SK-N-SH treated with all-trans-retinoic acid at 6 μM for 48 hours (cell line): Measurements from ENCODE around the gene SMIM31.

ENCODE experiments used
- ATAC-seq: fragments of 200-7000 bp; cut with Tn5 transposase; 3 replicates; pipeline ENCODE4 v1.9.1; 2020; ENCODE audit warnings: mild to moderate bottlenecking, moderate library complexity
- ARNTL ChIP-seq: fragments of 450-650 bp; formaldehyde crosslinking; IDR thresholded peaks from 2 replicates; pipeline ENCODE4 v1.5.0; 2020; ENCODE audit warnings: low read depth, mild to moderate bottlenecking, moderate library complexity, borderline replicate concordance
- BACH2 ChIP-seq: fragments of 250-450 bp; sonication (Bioruptor Pico); IDR thresholded peaks from 2 replicates; pipeline ENCODE4 v1.9.0; 2021; ENCODE audit warnings: mild to moderate bottlenecking, borderline replicate concordance
- CSDC2 ChIP-seq: fragments of 250-450 bp; sonication (Bioruptor Pico); IDR thresholded peaks from 2 replicates; pipeline ENCODE4 v1.5.0; 2020; ENCODE audit warnings: mild to moderate bottlenecking, moderate library complexity
- GLIS3 ChIP-seq: fragments of 250-450 bp; sonication (Bioruptor Pico); IDR thresholded peaks from 2 replicates; pipeline ENCODE4 v1.5.0; 2020; ENCODE audit warnings: mild to moderate bottlenecking, moderate library complexity
- ISL1 ChIP-seq: fragments of 250-450 bp; sonication (Bioruptor Pico); IDR thresholded peaks from 2 replicates; pipeline ENCODE4 v2.1.2; 2022; ENCODE audit warnings: mild to moderate bottlenecking, moderate library complexity
- OSR1 ChIP-seq: fragments of 250-450 bp; sonication (Bioruptor Pico); IDR thresholded peaks from 2 replicates; pipeline ENCODE4 v1.8.0; 2022; ENCODE audit warnings: moderate library complexity, mild to moderate bottlenecking, inconsistent platforms
- PPARA ChIP-seq: fragments of 250-450 bp; sonication (Bioruptor Pico); IDR thresholded peaks from 2 replicates; pipeline ENCODE4 v1.5.0; 2020; ENCODE audit warnings: mild to moderate bottlenecking, borderline replicate concordance
- SNAI2 ChIP-seq: fragments of 250-450 bp; sonication (Bioruptor Pico); IDR thresholded peaks from 2 replicates; pipeline ENCODE4 v1.5.0; 2020; ENCODE audit warnings: mild to moderate bottlenecking, moderate library complexity
- TCF4 ChIP-seq: fragments of 250-450 bp; sonication (Bioruptor Pico); IDR thresholded peaks from 2 replicates; pipeline ENCODE4 v1.8.0; 2021; ENCODE audit warnings: mild to moderate bottlenecking, moderate library complexity, borderline replicate concordance
- TOX ChIP-seq: fragments of 250-450 bp; sonication (Bioruptor Pico); IDR thresholded peaks from 2 replicates; pipeline ENCODE4 v1.8.0; 2021; ENCODE audit warnings: mild to moderate bottlenecking, moderate library complexity, borderline replicate concordance
- ZC3H10 ChIP-seq: fragments of 250-450 bp; sonication (Bioruptor Pico); IDR thresholded peaks from 2 replicates; pipeline ENCODE4 v1.5.1; 2021; ENCODE audit warnings: mild to moderate bottlenecking, moderate library complexity
- ZFP3 ChIP-seq: fragments of 250-450 bp; sonication (Bioruptor Pico); IDR thresholded peaks from 2 replicates; pipeline ENCODE4 v1.5.0; 2020; ENCODE audit warnings: mild to moderate bottlenecking, moderate library complexity
- ZFP30 ChIP-seq: fragments of 450-650 bp; formaldehyde crosslinking; IDR thresholded peaks from 2 replicates; pipeline ENCODE4 v1.5.0; 2022; ENCODE audit warnings: mild to moderate bottlenecking, moderate library complexity
- ZNF70 ChIP-seq: fragments of 450-650 bp; formaldehyde crosslinking; IDR thresholded peaks from 2 replicates; pipeline ENCODE4 v1.5.0; 2020; ENCODE audit warnings: mild to moderate bottlenecking, moderate library complexity
- TF ChIP-seq, protein P1 (sequence below): fragments of 250-450 bp; sonication (Bioruptor Pico); IDR thresholded peaks from 2 replicates; pipeline ENCODE4 v1.8.0; 2020; ENCODE audit warnings: mild to moderate bottlenecking, moderate library complexity, borderline replicate concordance
- TF ChIP-seq, protein P2 (sequence below): fragments of 250-450 bp; sonication (Bioruptor Pico); IDR thresholded peaks from 2 replicates; pipeline ENCODE4 v1.5.1; 2020; ENCODE audit warnings: low read depth, mild to moderate bottlenecking, moderate library complexity
- TF ChIP-seq, protein P3 (sequence below): fragments of 250-450 bp; sonication (Bioruptor Pico); IDR thresholded peaks from 2 replicates; pipeline ENCODE4 v1.5.0; 2020; ENCODE audit warnings: mild to moderate bottlenecking, moderate library complexity

SMIM31 gene

DNA sequence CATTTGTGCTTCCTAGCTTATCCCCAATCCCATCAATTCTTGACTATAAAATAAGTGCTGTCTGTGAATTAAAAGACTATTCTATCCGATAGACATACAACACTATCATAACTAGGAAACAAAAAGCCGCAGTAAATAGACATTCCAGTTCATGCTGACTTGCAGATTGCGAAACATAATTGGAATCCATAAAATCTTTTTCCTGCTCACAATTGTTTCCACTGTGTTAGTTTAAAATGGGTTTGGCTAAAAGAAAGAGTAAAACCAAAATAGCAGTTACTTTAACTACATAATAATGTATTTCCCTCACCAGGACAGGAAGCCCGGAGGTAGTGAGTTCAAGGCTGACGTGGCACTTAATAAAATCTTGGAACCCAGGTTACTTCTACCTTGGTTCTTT, 17.2 kb downstream of the SMIM31 start:
- no peak for ATAC-seq
- TF ChIP-seq PPARA (CRISPR knock-in tag): no peak
- no peak for TF ChIP-seq ZC3H10
- no peak for TF ChIP-seq TCF4 (CRISPR knock-in tag)
- TF ChIP-seq, protein P1, sequence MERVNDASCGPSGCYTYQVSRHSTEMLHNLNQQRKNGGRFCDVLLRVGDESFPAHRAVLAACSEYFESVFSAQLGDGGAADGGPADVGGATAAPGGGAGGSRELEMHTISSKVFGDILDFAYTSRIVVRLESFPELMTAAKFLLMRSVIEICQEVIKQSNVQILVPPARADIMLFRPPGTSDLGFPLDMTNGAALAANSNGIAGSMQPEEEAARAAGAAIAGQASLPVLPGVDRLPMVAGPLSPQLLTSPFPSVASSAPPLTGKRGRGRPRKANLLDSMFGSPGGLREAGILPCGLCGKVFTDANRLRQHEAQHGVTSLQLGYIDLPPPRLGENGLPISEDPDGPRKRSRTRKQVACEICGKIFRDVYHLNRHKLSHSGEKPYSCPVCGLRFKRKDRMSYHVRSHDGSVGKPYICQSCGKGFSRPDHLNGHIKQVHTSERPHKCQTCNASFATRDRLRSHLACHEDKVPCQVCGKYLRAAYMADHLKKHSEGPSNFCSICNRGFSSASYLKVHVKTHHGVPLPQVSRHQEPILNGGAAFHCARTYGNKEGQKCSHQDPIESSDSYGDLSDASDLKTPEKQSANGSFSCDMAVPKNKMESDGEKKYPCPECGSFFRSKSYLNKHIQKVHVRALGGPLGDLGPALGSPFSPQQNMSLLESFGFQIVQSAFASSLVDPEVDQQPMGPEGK (CRISPR knock-in tag): no peak
- TF ChIP-seq, protein P2, sequence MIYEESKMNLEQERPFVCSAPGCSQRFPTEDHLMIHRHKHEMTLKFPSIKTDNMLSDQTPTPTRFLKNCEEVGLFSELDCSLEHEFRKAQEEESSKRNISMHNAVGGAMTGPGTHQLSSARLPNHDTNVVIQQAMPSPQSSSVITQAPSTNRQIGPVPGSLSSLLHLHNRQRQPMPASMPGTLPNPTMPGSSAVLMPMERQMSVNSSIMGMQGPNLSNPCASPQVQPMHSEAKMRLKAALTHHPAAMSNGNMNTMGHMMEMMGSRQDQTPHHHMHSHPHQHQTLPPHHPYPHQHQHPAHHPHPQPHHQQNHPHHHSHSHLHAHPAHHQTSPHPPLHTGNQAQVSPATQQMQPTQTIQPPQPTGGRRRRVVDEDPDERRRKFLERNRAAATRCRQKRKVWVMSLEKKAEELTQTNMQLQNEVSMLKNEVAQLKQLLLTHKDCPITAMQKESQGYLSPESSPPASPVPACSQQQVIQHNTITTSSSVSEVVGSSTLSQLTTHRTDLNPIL: no peak
- TF ChIP-seq, protein P3, sequence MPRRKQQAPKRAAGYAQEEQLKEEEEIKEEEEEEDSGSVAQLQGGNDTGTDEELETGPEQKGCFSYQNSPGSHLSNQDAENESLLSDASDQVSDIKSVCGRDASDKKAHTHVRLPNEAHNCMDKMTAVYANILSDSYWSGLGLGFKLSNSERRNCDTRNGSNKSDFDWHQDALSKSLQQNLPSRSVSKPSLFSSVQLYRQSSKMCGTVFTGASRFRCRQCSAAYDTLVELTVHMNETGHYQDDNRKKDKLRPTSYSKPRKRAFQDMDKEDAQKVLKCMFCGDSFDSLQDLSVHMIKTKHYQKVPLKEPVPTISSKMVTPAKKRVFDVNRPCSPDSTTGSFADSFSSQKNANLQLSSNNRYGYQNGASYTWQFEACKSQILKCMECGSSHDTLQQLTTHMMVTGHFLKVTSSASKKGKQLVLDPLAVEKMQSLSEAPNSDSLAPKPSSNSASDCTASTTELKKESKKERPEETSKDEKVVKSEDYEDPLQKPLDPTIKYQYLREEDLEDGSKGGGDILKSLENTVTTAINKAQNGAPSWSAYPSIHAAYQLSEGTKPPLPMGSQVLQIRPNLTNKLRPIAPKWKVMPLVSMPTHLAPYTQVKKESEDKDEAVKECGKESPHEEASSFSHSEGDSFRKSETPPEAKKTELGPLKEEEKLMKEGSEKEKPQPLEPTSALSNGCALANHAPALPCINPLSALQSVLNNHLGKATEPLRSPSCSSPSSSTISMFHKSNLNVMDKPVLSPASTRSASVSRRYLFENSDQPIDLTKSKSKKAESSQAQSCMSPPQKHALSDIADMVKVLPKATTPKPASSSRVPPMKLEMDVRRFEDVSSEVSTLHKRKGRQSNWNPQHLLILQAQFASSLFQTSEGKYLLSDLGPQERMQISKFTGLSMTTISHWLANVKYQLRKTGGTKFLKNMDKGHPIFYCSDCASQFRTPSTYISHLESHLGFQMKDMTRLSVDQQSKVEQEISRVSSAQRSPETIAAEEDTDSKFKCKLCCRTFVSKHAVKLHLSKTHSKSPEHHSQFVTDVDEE (CRISPR knock-in tag): no peak
- TF ChIP-seq CSDC2 (CRISPR knock-in tag): no peak
- no peak for TF ChIP-seq ISL1
- TF ChIP-seq BACH2 (CRISPR knock-in tag): no peak
- no peak for TF ChIP-seq GLIS3 (CRISPR knock-in tag)
- TF ChIP-seq ZFP3 (CRISPR knock-in tag): no peak
- no peak for TF ChIP-seq ZFP30 (CRISPR knock-in tag)
- no peak for TF ChIP-seq ARNTL (CRISPR knock-in tag)
- TF ChIP-seq, all 23 proteins: peak for 0

DNA sequence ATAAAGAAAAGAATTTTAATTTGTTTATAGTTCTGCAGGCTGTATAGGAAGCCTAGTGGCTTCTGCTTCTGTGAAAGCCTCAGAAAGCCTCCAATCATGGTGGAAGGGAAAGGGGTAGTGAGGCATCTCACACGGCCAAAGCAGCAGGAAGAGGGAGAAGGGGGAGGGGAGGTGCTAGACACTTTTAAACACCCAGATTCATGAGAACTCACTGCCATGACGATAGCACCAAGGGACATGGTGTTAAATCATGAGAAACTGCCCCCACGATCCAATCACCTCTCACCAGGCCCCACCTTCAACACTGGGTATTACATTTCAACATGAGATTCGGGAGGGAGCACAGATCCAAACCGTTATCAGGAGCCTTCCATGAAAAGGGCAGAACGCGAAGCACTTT, 18.1 kb downstream of the SMIM31 start:
- ATAC-seq: no peak
- no peak for TF ChIP-seq SNAI2 (CRISPR knock-in tag)
- no peak for TF ChIP-seq BACH2 (CRISPR knock-in tag)
- TF ChIP-seq, protein P2: no peak
- TF ChIP-seq, all 23 proteins: peak for 0

DNA sequence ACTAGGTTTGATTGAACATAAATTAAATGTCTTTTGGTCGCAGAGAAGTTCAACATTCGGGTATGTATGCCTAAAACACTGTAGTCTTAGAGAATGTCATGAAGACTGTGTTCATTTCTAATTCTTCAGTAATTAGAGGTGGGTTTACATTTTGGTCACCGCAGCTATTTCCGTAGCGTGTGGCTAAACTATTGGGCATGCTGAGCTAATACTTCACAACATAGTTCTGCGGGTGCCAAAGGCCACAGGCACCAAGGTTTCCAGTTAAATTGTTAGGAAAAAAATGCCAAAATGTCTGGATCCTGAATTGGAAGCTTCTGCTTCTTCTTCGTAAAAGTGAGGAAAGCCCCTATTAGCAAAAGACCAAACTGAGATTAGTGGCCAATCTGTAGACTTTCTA, 25.1 kb downstream of the SMIM31 start:
- no peak for TF ChIP-seq ZFP30 (CRISPR knock-in tag)
- TF ChIP-seq ZC3H10: no peak
- TF ChIP-seq GLIS3 (CRISPR knock-in tag): no peak
- TF ChIP-seq SNAI2 (CRISPR knock-in tag): no peak
- no peak for TF ChIP-seq BACH2 (CRISPR knock-in tag)
- TF ChIP-seq ZNF70 (CRISPR knock-in tag): no peak
- no peak for TF ChIP-seq OSR1 (CRISPR knock-in tag)
- no peak for TF ChIP-seq TOX (CRISPR knock-in tag)
- TF ChIP-seq, protein P3 (CRISPR knock-in tag): no peak
- ATAC-seq: no peak

DNA sequence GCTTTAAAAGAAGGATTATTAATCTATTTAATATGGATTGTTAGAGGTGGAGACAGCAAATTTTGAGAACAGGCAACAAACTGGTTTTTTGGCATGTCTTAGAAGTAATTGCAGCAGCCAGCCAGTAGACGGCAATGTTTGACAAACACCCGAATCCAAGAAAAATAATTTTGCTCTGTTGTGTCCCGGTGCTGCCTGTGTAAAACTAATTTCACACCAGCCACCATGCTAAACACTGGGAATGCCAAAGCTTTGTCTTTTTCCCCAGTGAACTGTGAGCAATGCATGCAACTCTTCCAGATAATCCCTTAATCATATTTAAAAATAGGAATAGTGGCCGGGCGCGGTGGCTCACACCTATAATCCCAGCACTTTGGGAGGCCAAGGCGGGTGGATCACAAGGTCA, 25.9 kb downstream of the SMIM31 start:
- TF ChIP-seq ZFP3 (CRISPR knock-in tag) (no peak), ZNF70 (CRISPR knock-in tag) (no peak), GLIS3 (CRISPR knock-in tag) (no peak), ZC3H10 (no peak), CSDC2 (CRISPR knock-in tag) (no peak), ARNTL (CRISPR knock-in tag) (no peak)
- TF ChIP-seq, protein P2: no peak
- TF ChIP-seq, all 23 proteins: peak for 0
- peak; percentile 70 for ATAC-seq
